GM18517 (cell line): Measurements from ENCODE around the gene C1QTNF3.
"Not testable (repeated sequence)": the region's sequence is repeated elsewhere in the genome, so short reads cannot be mapped to it uniquely, and the experiment has no call there.

Experiments
- ATAC-seq: cut with Tn5 transposase; IDR thresholded peaks from one replicate; pipeline ENCODE4 v1.9.1; 2021; ENCODE audit warnings: mild to moderate bottlenecking, moderate library complexity; ENCODE audit not compliant: unreplicated experiment

Gene C1QTNF3, protein sequence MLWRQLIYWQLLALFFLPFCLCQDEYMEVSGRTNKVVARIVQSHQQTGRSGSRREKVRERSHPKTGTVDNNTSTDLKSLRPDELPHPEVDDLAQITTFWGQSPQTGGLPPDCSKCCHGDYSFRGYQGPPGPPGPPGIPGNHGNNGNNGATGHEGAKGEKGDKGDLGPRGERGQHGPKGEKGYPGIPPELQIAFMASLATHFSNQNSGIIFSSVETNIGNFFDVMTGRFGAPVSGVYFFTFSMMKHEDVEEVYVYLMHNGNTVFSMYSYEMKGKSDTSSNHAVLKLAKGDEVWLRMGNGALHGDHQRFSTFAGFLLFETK

DNA sequence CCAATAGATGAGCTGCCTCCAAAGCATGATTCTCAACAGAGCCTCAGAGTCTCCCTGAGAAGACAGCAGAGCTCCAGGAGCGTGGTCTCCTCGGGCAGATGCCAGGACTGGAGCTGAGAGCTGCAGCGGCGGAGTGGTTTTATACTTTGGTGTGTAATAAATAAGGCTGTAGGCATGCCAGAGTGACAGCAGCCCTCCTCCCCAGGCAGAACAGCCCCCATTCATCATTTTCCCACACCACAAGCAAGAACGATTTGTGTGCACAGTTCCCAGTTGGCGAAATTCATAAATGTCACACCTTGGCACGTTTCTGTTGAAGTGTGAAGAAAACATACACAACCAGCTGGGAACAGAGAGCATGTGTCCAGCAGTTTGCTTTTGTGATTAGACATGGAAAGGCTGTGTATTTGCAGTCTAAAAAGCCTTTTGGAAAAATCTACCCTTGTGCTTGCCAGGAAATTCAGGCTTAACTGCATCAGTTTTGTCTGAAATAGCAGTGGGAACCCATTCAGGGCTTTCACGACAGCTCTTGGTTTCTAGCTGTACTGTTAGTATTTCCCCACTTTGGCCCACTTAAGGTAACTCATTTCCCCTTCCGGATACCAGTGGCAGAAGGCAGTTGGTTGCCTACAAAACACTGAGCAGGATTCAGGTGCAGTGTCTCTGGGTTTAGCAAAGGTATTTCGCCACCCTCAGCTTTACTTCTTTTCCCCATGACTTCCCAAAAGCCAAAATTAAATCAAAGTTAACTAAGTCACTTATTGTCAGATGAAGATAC is at the start of gene C1QTNF3:
C1QTNF3 (minus strand) TSS at position 115 of the 778 bp plus-strand sequence; CDS start at position 27, 88 bp downstream.
- ATAC-seq = no peak

DNA sequence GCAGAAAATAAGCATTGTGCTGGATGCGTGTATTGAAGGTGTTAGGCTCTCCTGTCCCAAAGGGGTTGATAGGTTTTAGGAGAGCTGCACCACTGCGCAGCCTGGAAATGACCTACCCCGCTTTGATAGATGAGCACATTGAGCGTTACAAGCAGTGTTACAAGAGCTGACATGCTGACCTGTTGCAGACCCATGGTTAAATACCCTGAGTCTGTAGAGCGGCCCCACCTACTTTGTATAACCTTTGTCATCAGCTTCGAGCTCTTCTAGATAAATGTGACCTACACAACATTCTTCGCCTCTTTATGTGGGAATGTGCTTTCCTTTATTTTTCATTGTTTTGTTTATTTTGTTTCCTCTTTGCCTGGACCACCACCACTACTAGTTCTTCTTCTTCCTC is 48.0 kb upstream of the C1QTNF3 start:
- not testable (repeated sequence) for ATAC-seq

DNA sequence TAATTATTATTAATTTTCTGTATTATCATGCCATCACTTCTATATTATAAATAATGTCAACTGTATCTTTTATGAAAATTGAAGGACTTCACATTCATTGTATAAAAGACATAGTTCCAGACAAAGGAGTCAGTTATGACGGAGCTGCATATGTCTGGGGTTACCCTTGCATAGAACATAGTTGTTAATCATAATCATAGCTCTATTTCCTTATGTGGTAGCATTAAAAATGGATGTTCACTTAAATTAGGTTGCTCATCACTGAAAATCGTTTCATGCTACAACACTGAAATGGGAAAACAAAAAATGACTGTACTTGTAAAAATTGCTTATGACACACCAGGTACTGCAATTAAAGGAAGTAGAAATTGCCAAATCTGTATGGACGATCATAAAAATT is 46.8 kb upstream of the C1QTNF3 start:
- ATAC-seq = not testable (repeated sequence)

DNA sequence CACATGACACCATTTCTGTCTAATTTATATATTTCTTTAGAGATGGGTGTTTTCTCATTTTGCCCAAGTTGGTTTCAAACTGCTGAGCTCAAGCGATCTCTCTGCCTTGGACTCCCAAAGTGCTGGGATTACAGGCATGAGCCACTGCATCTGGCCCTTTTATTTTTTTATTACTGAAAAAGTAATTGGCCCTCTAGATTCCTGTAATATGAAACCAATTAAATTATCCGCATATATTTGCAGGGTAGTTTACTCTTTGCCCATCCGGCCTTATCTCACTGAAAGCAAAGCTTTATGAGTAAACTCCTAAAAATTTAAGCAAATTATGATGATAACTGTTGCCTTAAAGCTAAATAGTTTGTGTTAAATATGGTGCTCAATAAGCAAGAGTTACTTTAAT is 44.7 kb upstream of the C1QTNF3 start:
- not testable (repeated sequence) for ATAC-seq

DNA sequence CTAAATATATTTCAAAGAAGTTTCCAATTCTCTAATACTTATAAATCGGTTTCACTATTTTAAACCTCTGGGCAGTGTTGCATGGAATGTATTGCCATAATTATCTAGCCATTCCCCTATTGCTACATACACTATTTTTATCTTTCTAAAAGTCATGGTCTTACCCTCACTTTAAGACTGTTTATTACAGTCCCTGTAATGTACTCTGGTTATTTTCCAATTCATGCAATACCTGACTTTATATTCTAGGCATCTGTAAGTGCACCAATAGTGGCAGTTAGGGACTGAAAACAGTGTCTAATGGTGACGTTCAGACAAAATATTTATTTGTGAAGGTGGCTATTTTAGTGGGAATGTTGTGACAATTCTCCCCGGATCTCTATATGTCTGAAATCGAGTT is 40.9 kb upstream of the C1QTNF3 start:
- ATAC-seq = not testable (repeated sequence)

DNA sequence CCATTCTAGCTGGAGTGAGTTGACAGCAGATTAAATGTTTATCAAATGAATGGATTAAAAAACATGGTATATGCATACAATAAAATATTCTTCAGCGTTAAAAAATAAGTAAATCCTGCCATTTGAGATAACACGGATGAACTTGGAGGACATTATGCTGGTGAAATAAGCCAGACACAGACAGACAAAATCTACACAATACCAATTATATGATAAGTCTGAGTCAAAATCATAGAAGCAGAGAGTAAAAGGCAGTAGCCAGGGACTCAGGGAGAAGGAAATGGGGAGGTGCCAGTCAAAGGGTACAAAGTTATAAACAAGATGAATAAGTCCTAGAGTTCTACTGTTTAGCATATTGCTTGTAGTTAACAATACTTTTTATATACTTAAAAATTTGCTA is 36.5 kb upstream of the C1QTNF3 start:
- not testable (repeated sequence) for ATAC-seq

DNA sequence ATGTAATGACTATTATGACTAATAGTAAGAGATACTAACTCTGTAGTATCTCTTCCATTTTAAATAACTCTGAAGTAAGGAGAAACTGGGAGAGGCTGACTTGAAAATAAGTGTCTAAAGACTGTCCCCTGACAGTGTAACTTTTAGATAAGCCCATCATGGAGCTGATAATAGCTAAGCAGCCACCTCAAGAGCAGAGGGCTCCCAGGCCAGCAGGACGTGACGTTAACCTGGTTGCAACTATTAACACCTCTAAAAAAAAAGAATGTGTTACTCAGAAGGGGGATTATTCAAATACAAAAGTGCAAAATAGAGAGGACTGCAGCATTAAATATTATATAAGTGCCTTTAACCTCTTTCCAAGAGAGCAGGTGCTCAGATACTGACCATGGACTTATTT is 34.6 kb upstream of the C1QTNF3 start:
- not testable (repeated sequence) for ATAC-seq

DNA sequence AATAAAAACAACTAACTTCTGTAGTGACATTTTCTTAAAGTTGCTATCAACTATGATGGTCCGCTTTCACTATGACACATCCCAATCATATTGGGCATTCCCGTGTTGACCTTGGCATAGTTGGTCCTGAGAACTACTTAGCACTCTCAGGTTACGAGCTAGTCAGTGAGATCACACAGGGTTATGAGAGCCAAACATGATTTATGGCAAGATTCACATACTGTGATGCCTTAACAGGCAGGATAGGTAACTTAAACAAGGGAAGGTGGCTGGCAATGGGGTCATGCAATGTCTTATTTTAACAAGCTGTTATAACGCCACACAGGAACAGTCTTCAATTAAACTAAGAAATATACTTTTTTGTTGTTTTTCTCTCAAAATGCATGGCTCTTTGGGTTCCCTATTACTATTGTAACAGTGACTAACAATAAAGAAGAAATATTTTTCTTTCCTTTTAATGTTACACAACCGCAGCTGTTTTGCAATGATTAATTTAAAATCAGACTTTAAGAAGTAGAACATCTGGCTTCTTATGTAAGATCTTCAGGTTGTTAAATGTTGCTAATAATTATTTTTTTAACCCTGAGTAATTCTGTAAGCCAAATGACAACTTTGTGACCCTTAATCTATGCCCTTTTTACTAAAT is 33.8 kb upstream of the C1QTNF3 start:
- not testable (repeated sequence) for ATAC-seq

DNA sequence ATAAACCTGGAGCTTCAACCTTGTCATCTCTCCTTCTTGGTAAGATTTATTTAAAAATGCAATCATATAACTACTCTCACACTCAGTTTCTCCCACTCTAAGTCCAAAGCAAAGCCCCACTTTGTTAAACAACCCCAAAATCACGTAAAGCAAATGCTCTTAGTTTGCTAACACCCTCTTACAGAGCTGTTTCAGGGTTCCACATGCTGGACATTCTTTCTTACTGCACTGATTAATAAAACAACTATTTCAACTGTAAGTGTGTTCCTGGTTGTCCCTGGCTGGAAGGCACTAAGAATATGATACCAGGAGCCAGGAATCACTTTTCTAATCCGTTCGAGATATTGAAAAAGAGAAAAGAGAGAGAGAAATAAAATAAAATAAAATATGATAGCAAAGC is 31.5 kb upstream of the C1QTNF3 start:
- ATAC-seq = not testable (repeated sequence)

DNA sequence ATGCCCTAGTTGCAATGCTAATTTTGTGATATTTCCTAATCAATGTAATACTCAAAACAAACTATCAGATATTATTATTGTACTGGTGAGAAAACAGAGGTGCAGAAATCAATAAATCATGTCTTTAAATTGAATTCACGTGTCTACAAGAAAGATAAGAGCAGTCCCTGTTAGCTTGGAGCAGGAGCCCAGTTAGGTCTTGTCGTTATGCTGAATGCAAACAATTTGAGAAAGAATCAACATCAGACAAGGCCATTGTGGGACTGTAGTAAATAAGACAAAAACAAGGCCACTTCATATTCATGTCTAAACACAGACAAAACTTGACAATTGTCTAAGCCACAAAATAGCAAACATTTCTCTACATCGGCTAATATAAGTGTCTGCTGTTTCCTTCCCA is 31.1 kb upstream of the C1QTNF3 start:
- not testable (repeated sequence) for ATAC-seq

DNA sequence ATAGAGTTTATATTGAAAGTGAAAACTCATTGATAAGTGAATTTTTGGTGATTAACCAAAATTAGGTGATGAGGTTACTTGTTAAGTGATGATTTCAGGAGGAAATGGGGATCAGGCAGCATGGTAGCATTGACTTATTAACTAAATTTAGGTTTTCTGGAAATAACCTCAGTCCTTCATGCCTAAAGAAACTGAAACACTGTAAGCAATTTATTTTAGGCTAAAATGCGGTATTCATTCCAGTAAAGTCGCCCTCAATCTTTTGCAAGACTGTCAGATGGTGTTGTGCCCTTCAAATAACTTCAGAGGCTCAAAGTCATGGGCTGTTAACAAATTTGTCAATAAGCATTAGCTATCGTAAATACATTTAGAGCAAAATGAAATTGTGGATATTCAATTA is 27.6 kb upstream of the C1QTNF3 start:
- not testable (repeated sequence) for ATAC-seq

DNA sequence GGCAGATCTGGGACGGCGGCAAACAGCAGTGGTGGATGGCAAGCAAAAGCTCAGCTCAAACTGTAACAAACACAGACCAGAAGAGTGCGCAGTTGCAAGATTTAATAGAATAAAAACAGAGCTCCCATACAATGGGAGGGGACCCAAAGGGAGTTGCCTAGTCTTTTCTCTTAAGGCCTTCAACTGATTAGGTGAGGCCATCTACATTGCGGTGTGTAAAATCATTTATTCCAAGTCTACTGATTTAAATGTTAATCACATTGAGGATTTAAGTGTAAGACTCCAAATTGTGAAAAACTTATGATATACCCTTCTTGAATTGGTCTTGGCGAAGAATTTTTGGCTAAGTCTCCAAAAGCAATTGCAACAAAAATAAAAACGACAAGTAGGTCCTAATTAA is 21.6 kb upstream of the C1QTNF3 start:
- ATAC-seq = no peak

DNA sequence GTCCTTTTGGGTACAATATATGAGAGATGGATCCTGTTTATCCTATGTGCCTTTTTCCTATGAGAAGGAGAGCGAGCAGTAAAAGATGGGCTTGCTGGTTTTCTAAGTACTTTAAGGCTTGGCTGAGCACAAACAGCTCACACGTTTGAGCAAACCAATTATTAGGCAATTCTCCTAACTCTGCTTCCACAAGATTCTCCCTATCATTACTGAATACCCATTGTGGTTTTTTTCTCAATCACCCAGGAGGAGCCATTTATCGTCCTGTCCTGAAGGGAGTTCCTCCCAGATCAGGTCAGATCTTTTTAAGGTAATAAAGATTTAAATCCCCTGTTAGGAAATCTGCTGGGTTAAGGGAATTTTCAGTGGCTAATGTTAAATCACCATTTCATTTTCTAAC is 19.4 kb upstream of the C1QTNF3 start:
- no peak for ATAC-seq

DNA sequence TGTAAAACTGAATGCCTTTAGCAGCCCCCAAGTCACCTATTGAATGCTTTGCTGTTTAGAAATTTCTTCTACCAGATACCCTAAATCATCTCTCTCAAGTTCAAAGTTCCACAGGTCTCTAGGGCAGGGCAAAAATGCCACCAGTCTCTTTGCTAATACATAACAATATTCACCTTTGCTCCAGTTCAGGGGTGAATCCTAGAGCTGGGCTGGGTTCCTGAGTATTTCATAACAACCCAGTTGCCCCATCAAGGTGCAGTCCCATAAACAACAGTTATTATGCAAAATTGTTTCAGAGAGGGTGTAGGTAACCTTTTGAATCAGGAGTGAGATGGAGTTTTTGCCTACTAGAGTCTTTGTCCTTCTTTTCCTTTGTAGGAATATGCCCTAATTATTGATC is 19.0 kb upstream of the C1QTNF3 start:
- ATAC-seq = no peak

DNA sequence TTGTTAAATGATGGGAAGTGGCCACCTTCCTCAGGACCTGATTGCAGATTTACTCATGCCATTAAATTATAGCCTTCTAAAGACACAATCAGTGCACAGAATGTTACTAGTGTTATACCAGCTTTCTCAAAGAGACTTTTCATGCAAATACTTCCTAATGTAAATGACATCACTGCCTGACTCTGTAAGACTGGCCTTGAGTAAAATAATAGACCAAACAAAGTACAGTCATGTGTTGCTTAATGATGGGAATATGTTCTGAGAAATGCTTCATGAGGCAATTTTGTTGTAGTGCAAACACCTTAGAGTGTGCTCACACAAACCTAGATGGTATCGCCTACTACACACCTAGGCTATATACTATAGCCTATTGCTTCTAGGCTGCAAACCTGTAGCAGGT is 17.0 kb upstream of the C1QTNF3 start:
- ATAC-seq = no peak

DNA sequence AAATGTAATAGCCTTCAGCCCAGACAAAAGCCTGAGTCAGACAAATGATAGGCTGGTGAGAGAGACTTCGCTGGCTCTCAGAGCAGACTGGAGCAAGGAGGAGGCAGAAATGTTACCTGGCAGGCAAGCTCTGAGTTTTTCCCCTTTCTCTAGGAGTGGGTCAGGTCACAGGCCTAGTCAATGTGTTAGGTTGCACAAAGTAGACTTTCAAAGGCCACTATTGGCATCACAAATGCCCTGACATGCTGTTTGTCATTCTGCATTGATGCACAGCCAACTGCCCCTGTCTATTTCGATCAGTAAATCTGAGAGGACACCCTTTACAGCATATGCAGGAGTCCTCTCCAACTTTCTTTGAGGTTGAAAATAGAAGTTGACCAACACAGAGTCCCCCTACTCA is 15.5 kb upstream of the C1QTNF3 start:
- no peak for ATAC-seq

DNA sequence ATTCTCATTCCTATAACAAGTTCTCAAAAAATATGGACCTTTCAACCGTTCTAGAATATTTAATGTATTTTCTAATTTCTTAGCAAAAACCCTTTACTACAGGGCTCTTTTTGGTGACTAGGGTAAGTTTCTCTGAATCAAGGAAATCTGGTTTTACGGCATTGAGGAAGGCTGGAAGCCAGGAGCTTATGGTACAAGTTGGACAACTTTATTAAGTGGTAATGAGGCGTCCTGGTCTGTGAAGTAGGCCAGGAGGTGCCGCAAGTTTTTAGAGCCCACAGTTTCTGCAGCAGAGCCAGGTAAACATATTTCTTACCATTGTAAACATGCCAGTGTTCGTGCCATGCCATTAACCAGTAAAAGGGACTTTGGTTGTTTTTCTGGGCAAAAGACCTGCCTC is 14.6 kb upstream of the C1QTNF3 start:
- no peak for ATAC-seq

DNA sequence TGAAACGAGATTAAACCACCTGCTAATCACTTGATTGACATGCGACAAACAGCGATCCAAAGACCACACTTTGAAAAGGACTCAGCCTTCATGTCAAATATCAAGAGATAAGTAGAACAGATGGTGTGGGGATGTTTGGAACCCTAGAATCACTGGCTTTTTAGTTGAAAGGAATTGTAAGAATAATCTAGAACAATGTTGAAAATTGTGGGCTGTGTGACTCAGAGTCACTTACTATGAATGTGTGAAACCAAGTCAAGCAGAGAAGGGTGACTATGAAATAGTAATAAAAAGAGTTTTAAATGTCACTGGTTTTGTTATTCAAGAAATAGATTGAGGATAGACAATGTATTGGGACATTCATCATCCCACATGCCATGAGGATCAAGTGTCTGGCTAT is 14.1 kb upstream of the C1QTNF3 start:
- ATAC-seq = no peak

DNA sequence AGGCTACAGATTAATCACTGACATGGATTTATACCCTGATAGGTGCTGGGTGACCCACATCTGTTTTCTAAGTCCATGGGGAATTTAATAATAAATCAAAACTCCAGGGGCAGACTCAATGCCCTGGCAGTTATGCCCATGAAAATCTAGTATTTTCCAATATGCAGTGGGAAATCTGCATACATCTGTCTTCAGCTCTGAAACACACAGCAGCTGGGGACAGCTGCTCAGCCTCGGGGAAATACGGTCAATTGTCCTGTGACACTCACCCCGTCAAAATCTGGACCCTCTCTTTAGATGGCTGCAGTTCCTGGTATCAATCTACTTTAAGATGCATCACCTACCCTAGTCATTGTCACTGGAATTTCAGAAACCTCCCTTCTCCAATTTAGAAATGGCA is 12.7 kb upstream of the C1QTNF3 start:
- no peak for ATAC-seq

DNA sequence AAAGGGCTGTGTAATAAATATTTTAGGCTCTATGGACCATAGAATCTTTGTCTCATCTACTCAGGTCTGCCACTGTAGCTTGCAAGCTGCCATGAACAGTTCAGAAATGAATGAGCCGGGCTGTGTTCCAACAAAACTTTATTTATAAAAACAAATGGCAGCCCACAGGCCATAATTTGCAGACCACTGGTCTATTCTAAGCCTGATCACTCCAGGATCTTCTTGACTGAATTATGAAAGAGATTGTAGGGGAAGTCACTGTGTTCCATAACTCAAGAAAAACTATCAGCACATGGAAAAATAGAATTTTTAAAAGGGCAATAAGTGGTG is 11.4 kb upstream of the C1QTNF3 start:
- ATAC-seq = no peak

DNA sequence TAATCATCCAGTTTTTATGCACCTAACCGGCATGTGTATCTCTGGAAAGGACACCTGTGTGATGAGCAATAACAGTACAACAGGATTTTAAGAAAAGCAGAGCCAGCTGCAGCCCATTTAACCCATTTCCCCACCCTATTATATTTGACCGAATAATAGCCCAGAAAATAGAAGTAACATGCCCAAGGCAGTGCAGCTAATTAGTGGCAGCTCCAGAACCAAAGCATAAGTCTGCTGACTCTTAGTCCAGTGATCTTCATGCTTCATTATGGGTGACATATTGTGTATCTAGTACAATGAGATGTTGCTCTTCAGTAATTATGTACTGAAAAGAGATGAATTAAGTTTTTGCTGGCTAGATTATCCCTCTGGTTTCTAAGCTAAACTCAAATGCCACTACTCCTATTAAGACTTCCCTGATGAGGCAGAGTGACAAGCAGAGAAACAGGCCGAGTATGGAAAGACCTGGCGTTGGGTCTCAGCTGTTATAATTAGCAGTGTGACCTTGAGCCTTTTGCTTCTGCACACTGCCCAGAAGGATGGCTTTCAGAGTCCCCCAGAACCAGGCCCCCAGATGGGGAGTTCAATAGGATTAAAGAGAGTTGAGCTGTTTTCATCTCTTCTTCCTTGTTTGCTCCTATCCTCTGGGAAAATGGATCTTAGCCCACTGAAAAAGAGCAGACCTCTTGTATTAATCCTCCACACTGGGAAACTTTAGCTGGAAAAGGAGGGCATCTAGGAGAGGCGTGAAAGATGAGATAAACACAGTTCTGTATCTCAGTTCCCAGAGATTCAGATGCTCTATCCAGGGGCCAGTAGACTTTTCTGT is 10.8 kb upstream of the C1QTNF3 start:
- ATAC-seq = no peak
